ENCODE results near the gene MAST4. TPM values are rescaled to one million over a fixed set of nuclear protein-coding genes. Genes with fewer than 3 reads are reported as not detected.

The MAST4 gene
- polyA plus RNA-seq, 1 experiment, result 11.6 TPM

DNA sequence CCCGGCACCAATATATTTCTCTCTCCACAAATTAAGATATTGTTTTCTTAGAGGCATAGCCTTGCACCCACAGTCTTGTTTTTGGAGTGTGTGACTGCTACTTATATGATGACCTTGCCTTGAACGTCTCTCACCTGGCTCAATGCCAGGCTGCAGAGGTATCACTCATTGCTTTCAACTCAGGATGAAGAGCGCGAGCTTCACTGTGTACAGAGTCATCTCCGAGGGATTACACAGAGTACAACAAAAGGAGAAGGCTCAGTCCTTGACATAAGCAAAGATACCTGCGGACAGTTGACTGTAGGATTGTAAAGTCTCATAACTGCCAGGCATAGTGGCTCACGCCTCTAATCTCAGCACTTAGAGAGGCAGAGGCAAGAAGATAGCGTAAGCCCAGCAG is 546.6 kb downstream of the MAST4 start:
- DNase-seq (ENCODE audit: low read depth, low spot score), result no peak
- Histone ChIP-seq H3K4me3 (ENCODE audit: low read depth, low read length) (no peak overlapping the region), H3K9me3 (ENCODE audit: control insufficient read depth, insufficient read depth, low read length) (no peaks in the 10 kb centered on the region), H3K27me3 (ENCODE audit: control insufficient read depth, insufficient read depth, low read length) (no peaks in the 10 kb centered on the region), H3K27ac (ENCODE audit: low read depth, low read length) (no peak overlapping the region)
- CTCF ChIA-PET, result interaction anchor here (1.2 kb wide), 1 partner anchor 154 kb away, joined by 3 read pairs; no protein-coding TSS in a partner anchor
- TF ChIP-seq, protein P1, sequence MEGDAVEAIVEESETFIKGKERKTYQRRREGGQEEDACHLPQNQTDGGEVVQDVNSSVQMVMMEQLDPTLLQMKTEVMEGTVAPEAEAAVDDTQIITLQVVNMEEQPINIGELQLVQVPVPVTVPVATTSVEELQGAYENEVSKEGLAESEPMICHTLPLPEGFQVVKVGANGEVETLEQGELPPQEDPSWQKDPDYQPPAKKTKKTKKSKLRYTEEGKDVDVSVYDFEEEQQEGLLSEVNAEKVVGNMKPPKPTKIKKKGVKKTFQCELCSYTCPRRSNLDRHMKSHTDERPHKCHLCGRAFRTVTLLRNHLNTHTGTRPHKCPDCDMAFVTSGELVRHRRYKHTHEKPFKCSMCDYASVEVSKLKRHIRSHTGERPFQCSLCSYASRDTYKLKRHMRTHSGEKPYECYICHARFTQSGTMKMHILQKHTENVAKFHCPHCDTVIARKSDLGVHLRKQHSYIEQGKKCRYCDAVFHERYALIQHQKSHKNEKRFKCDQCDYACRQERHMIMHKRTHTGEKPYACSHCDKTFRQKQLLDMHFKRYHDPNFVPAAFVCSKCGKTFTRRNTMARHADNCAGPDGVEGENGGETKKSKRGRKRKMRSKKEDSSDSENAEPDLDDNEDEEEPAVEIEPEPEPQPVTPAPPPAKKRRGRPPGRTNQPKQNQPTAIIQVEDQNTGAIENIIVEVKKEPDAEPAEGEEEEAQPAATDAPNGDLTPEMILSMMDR (IDR thresholded peaks at IDR 0.05; ENCODE audit: low read depth, low read length), result no peak
- POLR2A ChIA-PET, result no interaction called here

DNA sequence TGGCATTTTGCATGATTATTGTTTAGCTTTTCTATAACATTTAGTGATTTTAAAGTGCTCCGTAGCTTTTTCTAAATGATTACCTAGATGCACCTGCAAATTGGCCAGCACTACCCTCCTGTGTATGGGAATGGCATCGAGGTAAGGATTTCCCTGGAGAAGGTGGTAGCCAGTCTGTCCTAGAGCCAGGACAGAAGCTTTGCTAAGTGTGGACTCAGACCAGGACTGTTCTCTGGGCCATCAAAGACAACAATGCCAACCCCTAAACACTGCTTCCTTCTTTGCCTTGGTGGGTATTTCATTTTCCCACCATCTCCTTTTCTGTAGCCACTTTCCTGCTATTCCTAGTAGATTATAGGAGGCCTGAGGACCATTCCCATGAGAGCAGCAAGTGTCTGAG is 547.4 kb downstream of the MAST4 start:
- CTCF ChIA-PET, result interaction anchor here (1.2 to 2.1 kb wide), 2 partner anchors 13 to 155 kb away, joined by 3 to 8 read pairs; no protein-coding TSS in a partner anchor

DNA sequence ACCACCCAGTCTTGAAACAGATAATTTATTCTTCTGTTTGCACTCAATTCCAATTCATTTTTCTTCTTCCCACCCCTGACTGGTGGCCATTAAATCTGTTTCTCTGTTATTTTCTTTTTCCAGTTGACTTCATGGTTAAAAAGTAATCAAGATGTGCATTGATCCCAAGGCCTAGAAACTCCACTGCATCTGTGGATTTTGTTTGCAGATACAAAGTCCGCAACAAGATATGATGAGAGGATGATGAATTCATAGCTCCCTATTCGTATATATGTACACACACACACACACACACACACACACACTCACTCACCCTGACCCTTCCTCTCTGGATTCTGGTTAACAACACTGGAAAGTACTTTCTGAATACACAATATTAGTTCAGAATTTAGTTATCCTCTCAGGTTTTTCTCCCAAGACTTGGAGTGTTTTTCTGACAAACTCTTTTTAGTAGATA is 548.0 kb downstream of the MAST4 start:
- POLR2A ChIA-PET, result no interaction called here
- CTCF ChIA-PET, result interaction anchor here (0.9 to 2.1 kb wide), 2 partner anchors 13 to 157 kb away, joined by 3 to 8 read pairs; no protein-coding TSS in a partner anchor
- no peaks in the 10 kb centered on the region for H3K9me3 ChIP-seq (ENCODE audit: control insufficient read depth, insufficient read depth, low read length)

More for the DNA sequence above, 547.4 kb downstream of the MAST4 start:
- no peak overlapping the region for H3K4me3 ChIP-seq (ENCODE audit: low read depth, low read length)
- H3K9me3 ChIP-seq (ENCODE audit: control insufficient read depth, insufficient read depth, low read length), result no peaks in the 10 kb centered on the region
- H3K27me3 ChIP-seq (ENCODE audit: control insufficient read depth, insufficient read depth, low read length), result no peaks in the 10 kb centered on the region
- POLR2A ChIA-PET, result no interaction called here
- no peak overlapping the region for H3K27ac ChIP-seq (ENCODE audit: low read depth, low read length)
- TF ChIP-seq, protein P1 (IDR thresholded peaks at IDR 0.05; ENCODE audit: low read depth, low read length), result no peak
- no peak for DNase-seq (ENCODE audit: low read depth, low spot score)

DNA sequence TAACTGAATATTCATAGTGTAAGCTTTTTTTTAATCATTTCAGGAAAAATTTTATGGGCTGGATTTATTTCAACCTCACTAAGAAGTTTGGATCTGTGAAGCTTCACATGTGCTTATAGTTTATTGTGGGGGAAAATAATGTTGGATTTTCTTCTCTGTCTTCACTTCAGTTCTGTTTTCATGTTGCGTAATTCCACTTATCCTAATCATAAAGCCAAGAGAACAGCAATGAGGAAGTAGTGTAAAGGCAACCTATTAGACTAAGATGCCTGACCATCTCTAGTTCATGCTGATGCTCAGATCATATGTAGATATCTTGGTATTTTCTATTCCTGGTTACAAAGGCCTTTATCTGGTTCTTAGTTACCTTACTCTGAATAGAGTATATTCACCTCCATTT is 550.4 kb downstream of the MAST4 start:
- Histone ChIP-seq H3K4me3 (ENCODE audit: low read depth, low read length) (no peak overlapping the region), H3K27me3 (ENCODE audit: control insufficient read depth, insufficient read depth, low read length) (no peaks in the 10 kb centered on the region), H3K9me3 (ENCODE audit: control insufficient read depth, insufficient read depth, low read length) (no peaks in the 10 kb centered on the region), H3K27ac (ENCODE audit: low read depth, low read length) (no peak overlapping the region)
- CTCF ChIA-PET, result interaction anchor here (1.9 to 8.1 kb wide), 4 partner anchors 11 to 332 kb away, joined by 6 to 210 read pairs (median 64); no protein-coding TSS in a partner anchor
- DNase-seq (ENCODE audit: low read depth, low spot score), result no peak
- POLR2A ChIA-PET, result no interaction called here
- TF ChIP-seq, protein P1 (IDR thresholded peaks at IDR 0.05; ENCODE audit: low read depth, low read length), result no peak

More for the DNA sequence above, 548.0 kb downstream of the MAST4 start:
- Histone ChIP-seq H3K4me3 (ENCODE audit: low read depth, low read length) (no peak overlapping the region), H3K27me3 (ENCODE audit: control insufficient read depth, insufficient read depth, low read length) (no peaks in the 10 kb centered on the region), H3K27ac (ENCODE audit: low read depth, low read length) (no peak overlapping the region)
- no peak for DNase-seq (ENCODE audit: low read depth, low spot score)
- TF ChIP-seq, protein P1 (IDR thresholded peaks at IDR 0.05; ENCODE audit: low read depth, low read length), result no peak

DNA sequence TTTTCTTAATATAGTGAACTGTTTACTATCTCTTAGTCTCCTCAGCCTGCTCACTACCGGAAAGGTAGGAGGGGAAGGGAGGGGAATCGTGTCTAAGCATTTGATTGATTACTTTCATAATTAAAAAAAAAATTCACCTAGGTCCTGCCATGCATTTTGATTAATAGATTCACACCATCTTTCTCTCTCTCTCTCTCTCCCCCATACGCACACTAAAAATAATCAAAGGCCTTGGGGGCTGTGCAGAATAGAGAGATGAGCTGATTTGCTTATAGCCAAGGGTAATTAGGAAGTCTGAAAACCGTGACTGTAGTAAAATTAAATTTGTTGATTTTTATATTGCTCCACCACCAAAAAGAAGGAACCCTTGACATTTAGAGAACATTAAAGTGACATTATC is 550.8 kb downstream of the MAST4 start:
- ChIA-PET CTCF (interaction anchor here (1.2 to 8.1 kb wide), 6 partner anchors 10 to 839 kb away, joined by 4 to 210 read pairs (median 12); no protein-coding TSS in a partner anchor), POLR2A (no interaction called here)
- TF ChIP-seq, protein P1 (IDR thresholded peaks at IDR 0.05; ENCODE audit: low read depth, low read length), result no peak
- no peaks in the 10 kb centered on the region for H3K27me3 ChIP-seq (ENCODE audit: control insufficient read depth, insufficient read depth, low read length)
- H3K27ac ChIP-seq (ENCODE audit: low read depth, low read length), result no peak overlapping the region
- no peak for DNase-seq (ENCODE audit: low read depth, low spot score)
- H3K9me3 ChIP-seq (ENCODE audit: control insufficient read depth, insufficient read depth, low read length), result no peaks in the 10 kb centered on the region
- no peak overlapping the region for H3K4me3 ChIP-seq (ENCODE audit: low read depth, low read length)
